ENCODE results near the gene HIRA.

GRCh38 chr22:19358703-19359553, 72.6 kb downstream of the HIRA start:
- TF ChIP-seq CTCF (IDR thresholded peaks at IDR 0.05 in 8 of 11, conservative IDR thresholded peaks at IDR 0.05 in 3 of 11) = no peak
- no peak for TF ChIP-seq POLR2AphosphoS5 (IDR thresholded peaks at IDR 0.05)
- no peak for TF ChIP-seq POLR2A (IDR thresholded peaks at IDR 0.05)
